Omental fat pad (tissue), 4 donors: Measurements from ENCODE around the gene LIAS. TPM values are rescaled to one million over a fixed set of nuclear protein-coding genes. Genes with fewer than 3 reads are reported as not detected.

Experiments
- ATAC-seq: fragments of 150-250 bp; one replicate; pipeline ENCODE4 v1.9.1; 2016; ENCODE audit warnings: mild to moderate bottlenecking, moderate library complexity; ENCODE audit not compliant: low FRiP score
- DNase-seq: peaks from one replicate; pipeline ENCODE4 v3.0.0-alpha.2; 2019; ENCODE audit warnings: low spot score
- CTCF ChIP-seq, 3 donors: fragments of 450-650 bp; IDR thresholded peaks; one replicate each; pipeline ENCODE4 v1.5.1; 2016 to 2017; ENCODE audit warnings: antibody characterized with exemption in 3 of 3, mild to moderate bottlenecking in 3 of 3, moderate library complexity in 2 of 3
- total RNA-seq, 4 donors: library from RNA; depleted of rRNA; stranded (reverse); fragments of >200 nt; gene quantifications; one replicate each; pipeline ENCODE4 v1.1.0, GENCODE V29; 2016

Gene LIAS
- total RNA-seq, 4 donors from 2014 or later = 5.2 to 25.2 (median 10.4) TPM

DNA sequence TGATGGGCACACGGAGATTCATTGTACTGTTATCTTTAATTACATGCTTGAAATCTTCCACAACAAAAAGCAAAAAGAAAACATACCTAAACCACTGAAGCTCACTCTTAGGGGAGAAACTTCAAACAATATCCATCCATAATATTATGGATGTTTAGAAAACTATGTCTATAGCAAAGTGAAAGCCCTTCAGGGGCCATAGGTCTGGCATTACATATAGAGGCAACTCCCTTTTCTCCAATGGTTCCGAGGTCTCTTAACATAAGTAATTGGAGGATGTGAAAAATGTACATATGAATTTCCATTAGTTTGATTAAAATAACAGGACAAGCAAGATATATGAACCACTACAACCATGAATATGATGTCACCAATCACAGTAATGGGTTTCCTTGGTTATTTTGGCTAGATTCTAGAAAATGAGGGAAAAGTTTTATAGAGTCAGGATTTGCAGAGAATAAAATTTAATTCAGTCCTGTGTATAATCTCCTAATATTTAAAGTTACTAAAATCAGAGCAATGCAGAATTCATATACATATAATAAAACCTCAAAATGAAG lies 57.6 kb downstream of the LIAS start:
- ATAC-seq = no peak
- DNase-seq = no peak
- TF ChIP-seq CTCF (IDR thresholded peaks at IDR 0.05) = no peak

- DNase-seq (no peak), ATAC-seq (no peak)
- TF ChIP-seq CTCF (IDR thresholded peaks at IDR 0.05) = no peak
Measured at GRCh38 chr4:39518484-39518883, 59.6 kb downstream of the LIAS start.

DNA sequence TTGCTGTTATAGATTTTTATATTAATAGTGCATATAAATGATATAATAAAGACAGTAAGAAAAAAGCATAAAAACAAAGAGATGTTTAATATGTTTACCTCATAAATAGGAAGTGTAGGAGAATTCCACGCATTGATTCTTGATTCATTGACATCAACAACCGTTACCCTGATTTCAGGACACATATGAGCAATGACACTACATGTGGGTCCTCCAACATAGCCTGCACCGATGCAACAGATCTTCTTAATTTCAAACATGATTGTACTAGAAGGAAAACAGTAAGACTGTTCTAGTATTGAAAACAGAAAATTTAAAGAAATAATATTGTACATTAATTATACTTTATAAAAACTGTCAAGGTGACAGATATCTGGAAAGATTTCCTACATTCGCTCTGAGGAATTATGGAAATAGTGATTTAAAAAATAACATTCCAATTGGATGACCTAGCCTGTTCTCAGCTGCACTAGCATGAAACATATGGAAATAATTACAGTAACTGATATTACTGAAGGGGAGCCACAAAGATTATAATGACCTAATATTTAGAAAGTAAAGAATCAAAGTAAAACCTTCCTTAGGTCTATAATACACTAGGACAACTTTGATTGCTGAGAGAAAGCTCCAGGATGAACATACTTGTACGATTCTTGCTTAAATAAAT lies 62.5 kb downstream of the LIAS start:
- no peak for DNase-seq
- no peak for TF ChIP-seq CTCF (IDR thresholded peaks at IDR 0.05)
- no peak for ATAC-seq

- ATAC-seq (no peak), DNase-seq (no peak)
- TF ChIP-seq CTCF (IDR thresholded peaks at IDR 0.05) = no peak
Measured at GRCh38 chr4:39522068-39522467, 63.2 kb downstream of the LIAS start.

DNA sequence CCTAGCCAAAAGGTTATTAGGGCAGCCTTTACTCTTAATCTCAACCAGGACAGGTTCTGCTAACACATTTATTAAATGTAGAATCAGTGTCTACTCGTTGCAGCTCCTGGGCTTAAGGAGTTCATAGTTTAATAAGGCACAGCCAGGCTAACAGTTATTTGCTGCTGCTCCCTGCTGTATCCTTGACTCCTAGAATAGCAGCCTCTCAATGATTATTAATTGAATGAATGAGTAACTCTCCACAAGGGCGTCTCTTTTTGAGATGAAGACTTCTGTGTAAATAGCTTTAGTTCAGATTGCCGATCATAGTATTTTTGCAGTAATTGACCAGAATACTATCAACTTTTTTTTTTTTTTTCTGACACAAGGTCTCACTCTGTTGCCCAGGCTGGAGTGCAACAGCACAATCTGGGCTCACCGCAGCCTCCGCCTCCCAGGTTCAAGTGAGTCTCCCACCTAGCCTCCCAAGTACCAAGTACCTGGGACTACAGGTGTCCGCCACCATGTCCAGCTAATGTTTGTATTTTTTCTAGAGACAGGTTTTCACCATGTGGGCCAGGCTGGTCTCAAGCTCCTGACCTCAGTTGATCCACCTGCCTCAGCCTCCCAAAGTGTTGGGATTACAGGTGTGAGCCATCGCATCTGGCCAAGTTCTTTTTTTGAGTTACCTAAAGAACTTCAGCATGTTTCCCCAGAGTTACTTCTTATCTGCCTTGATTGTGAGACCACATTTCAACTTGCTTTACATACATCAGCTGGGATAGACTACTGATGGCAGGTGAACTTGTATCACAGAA lies 65.5 kb downstream of the LIAS start:
- ATAC-seq = no peak
- TF ChIP-seq CTCF (IDR thresholded peaks at IDR 0.05) = no peak

GRCh38 chr4:39525822-39526690 lies 67.2 kb downstream of the LIAS start:
- DNase-seq (no peak), ATAC-seq (no peak)
- no peak for TF ChIP-seq CTCF (IDR thresholded peaks at IDR 0.05)

More for the DNA sequence above, 65.5 kb downstream of the LIAS start:
- no peak for DNase-seq
